CD14-positive monocyte (primary cell): ENCODE data around the gene GIPR. TPM values are rescaled to one million over a fixed set of nuclear protein-coding genes. Genes with fewer than 3 reads are reported as not detected.
A peak's percentile ranks its signal among the peaks of the same experiment; 100 is the strongest.

ENCODE experiments used
- DNase-seq, 3 donors: peaks; one replicate each; pipeline ENCODE4 v3.0.0-alpha.2; 2011 to 2022
- H2AFZ ChIP-seq: 2 replicates; pipeline ENCODE4 v1.6.0; 2012; ENCODE audit warnings: mild to moderate bottlenecking, low read depth, low read length, inconsistent platforms; ENCODE audit not compliant: insufficient read depth, poor library complexity, severe bottlenecking
- H3K27ac ChIP-seq, 2 donors: 1 replicate in 1 of 2; 2 replicates in 1 of 2; pipeline ENCODE4 v1.5.1; 2012 to 2013; ENCODE audit warnings: low read length in 2 of 2, control low read depth in 1 of 2, inconsistent platforms in 1 of 2, low read depth in 1 of 2, mild to moderate bottlenecking in 1 of 2
- H3K27me3 ChIP-seq, 2 donors: one replicate each; pipeline versions ENCODE4 v1.6.0 to v1.6.1; 2011 to 2013; ENCODE audit warnings: low read length in 2 of 2; ENCODE audit not compliant: control insufficient read depth in 2 of 2, insufficient read depth in 2 of 2
- H3K36me3 ChIP-seq, 2 donors: replicated peaks in 1 of 2; 1 replicate in 1 of 2; 2 replicates in 1 of 2; pipeline versions ENCODE4 v1.5.1 to v1.6.1; 2012 to 2013; ENCODE audit warnings: low read length in 2 of 2, control low read depth in 1 of 2, inconsistent platforms in 1 of 2, mild to moderate bottlenecking in 1 of 2; ENCODE audit not compliant: insufficient read depth in 2 of 2, control insufficient read depth in 1 of 2
- H3K4me1 ChIP-seq, 2 donors: 1 replicate in 1 of 2; 2 replicates in 1 of 2; pipeline versions ENCODE4 v1.5.1 to v1.6.1; 2012 to 2013; ENCODE audit warnings: low read length in 2 of 2, control low read depth in 1 of 2, inconsistent platforms in 1 of 2, mild to moderate bottlenecking in 1 of 2, moderate library complexity in 1 of 2; ENCODE audit not compliant: insufficient read depth in 2 of 2, control insufficient read depth in 1 of 2
- H3K4me2 ChIP-seq: replicated peaks from 2 replicates; pipeline ENCODE3; 2012; ENCODE audit warnings: low read length, moderate library complexity, mild to moderate bottlenecking; ENCODE audit not compliant: poor library complexity, severe bottlenecking; ENCODE audit errors: extremely low read depth
- H3K4me3 ChIP-seq, 3 experiments: fragments of 200-600 bp in 1 of 3; sonication (generic) in 1 of 3; replicated peaks in 1 of 3; 1 replicate in 2 of 3; 2 replicates in 1 of 3; pipeline ENCODE4 v1.5.1; 2011 to 2013; ENCODE audit warnings: low read length in 3 of 3, mild to moderate bottlenecking in 3 of 3, control low read depth in 2 of 3, low read depth in 2 of 3, inconsistent platforms in 1 of 3, moderate library complexity in 1 of 3
- H3K79me2 ChIP-seq: 2 replicates; pipeline ENCODE4 v1.6.0; 2012; ENCODE audit warnings: mild to moderate bottlenecking, control low read depth, inconsistent platforms, low read length, moderate library complexity; ENCODE audit not compliant: insufficient read depth
- H3K9ac ChIP-seq: 2 replicates; pipeline ENCODE4 v1.6.0; 2017; ENCODE audit warnings: low read length, mild to moderate bottlenecking; ENCODE audit not compliant: insufficient read depth, poor library complexity, severe bottlenecking
- H3K9me3 ChIP-seq, 2 donors: replicated peaks in 1 of 2; 1 replicate in 1 of 2; 2 replicates in 1 of 2; pipeline versions ENCODE4 v1.5.1 to v1.6.1; 2012 to 2013; ENCODE audit warnings: low read length in 2 of 2, control low read depth in 1 of 2; ENCODE audit not compliant: control insufficient read depth in 1 of 2, insufficient read depth in 1 of 2
- H4K20me1 ChIP-seq: 2 replicates; pipeline ENCODE4 v1.6.0; 2012; ENCODE audit warnings: mild to moderate bottlenecking, low read length, control low read depth, moderate library complexity; ENCODE audit not compliant: insufficient read depth
- H3K27ac Mint-ChIP-seq, 7 donors: one replicate each; pipeline ENCODE4 v1.8.0; 2020; ENCODE audit warnings: mild to moderate bottlenecking in 7 of 7, mixed read lengths in 7 of 7, moderate library complexity in 6 of 7, inconsistent platforms in 2 of 7
- H3K27me3 Mint-ChIP-seq, 3 donors: one replicate each; pipeline ENCODE4 v1.8.0; 2021 to 2022; ENCODE audit warnings: low read depth in 3 of 3, mild to moderate bottlenecking in 3 of 3, mixed read lengths in 3 of 3, moderate library complexity in 3 of 3, inconsistent platforms in 1 of 3
- H3K36me3 Mint-ChIP-seq, 2 donors: one replicate each; pipeline ENCODE4 v1.8.0; 2020; ENCODE audit warnings: mixed read lengths in 2 of 2, inconsistent platforms in 1 of 2, mild to moderate bottlenecking in 1 of 2
- H3K4me1 Mint-ChIP-seq: one replicate; pipeline ENCODE4 v1.8.0; 2020; ENCODE audit warnings: mild to moderate bottlenecking, mixed read lengths
- H3K4me3 Mint-ChIP-seq, 2 donors: one replicate each; pipeline ENCODE4 v1.8.0; 2020; ENCODE audit warnings: mild to moderate bottlenecking in 2 of 2, mixed read lengths in 2 of 2, moderate library complexity in 1 of 2
- H3K9me3 Mint-ChIP-seq, 7 donors: one replicate each; pipeline ENCODE4 v1.8.0; 2020 to 2022; ENCODE audit warnings: mixed read lengths in 7 of 7, mild to moderate bottlenecking in 6 of 7, moderate library complexity in 6 of 7, inconsistent platforms in 2 of 7
- CTCF ChIP-seq: fragments of 200-600 bp; IDR thresholded peaks from one replicate; pipeline ENCODE4 v1.8.0; 2022; ENCODE audit warnings: antibody characterized with exemption, mild to moderate bottlenecking
- WGBS: methylation state at CpG from one replicate; pipeline ENCODE4 v1.1.5; 2013; ENCODE audit warnings: missing lambda C conversion rate; ENCODE audit not compliant: insufficient coverage; 5-methylcytosine and 5-hydroxymethylcytosine counted together
- intact Hi-C, 2 donors: fragments of 100-400 bp; cut with micrococcal nuclease; formaldehyde crosslinking; loops; one replicate each; pipeline versions ENCODE4 v1.15.0 to v1.15.1; 2023
- polyA plus RNA-seq, 3 donors: library from polyadenylated mRNA; depleted of rRNA in 1 of 3; unstranded in 2 of 3; stranded (reverse) in 1 of 3; fragments of 300-500 nt in 2 of 3; fragments of >200 nt in 1 of 3; fragmentation: Illumina TruSeq in 2 of 3; gene quantifications; 1 replicate in 2 of 3; 2 replicates in 1 of 3; pipeline ENCODE4 v1.2.3, GENCODE V29; 2012 to 2021

Gene GIPR
- polyA plus RNA-seq, 3 donors = not detected

GRCh38 chr19:45705710-45706415 lies 37.8 kb downstream of the GIPR start:
- H4K20me1 ChIP-seq = peaks cover 8% of the 10 kb centered on the region
- H3K27me3 Mint-ChIP-seq = peaks cover 0 to 3% (median 3%) of the 10 kb centered on the region in 3 donors
- no peak overlapping the region for H3K9ac ChIP-seq
- intact Hi-C loops = no loop called here
- H2AFZ ChIP-seq = no peak overlapping the region
- H3K27ac Mint-ChIP-seq = peak overlapping the region in 1 of 7 donors; percentile 15
- no peak overlapping the region for H3K4me3 ChIP-seq
- H3K79me2 ChIP-seq = no peaks in the 10 kb centered on the region
- no peaks in the 10 kb centered on the region for H3K9me3 Mint-ChIP-seq
- H3K4me1 Mint-ChIP-seq = no peaks in the 10 kb centered on the region
- no peaks in the 10 kb centered on the region for H3K4me1 ChIP-seq
- WGBS = 96% methylated on average over 4 of the region's 12 CpGs
- peaks cover 11 to 29% of the 10 kb centered on the region in 2 donors for H3K36me3 ChIP-seq
- H3K4me3 Mint-ChIP-seq = no peak overlapping the region
- no peak for DNase-seq
- no peak for TF ChIP-seq CTCF
- H3K36me3 Mint-ChIP-seq = peaks cover 30 to 50% of the 10 kb centered on the region in 2 donors
- H3K9me3 ChIP-seq = no peaks in the 10 kb centered on the region
- H3K4me2 ChIP-seq = no peak overlapping the region
- no peak overlapping the region for H3K27ac ChIP-seq
- H3K27me3 ChIP-seq = no peaks in the 10 kb centered on the region

- no peak overlapping the region for H2AFZ ChIP-seq
- Mint-ChIP-seq H3K27ac (peak overlapping the region in 1 of 7 donors; percentile 21), H3K4me1 (peaks cover 3% of the 10 kb centered on the region), H3K36me3 (peaks cover 25 to 41% of the 10 kb centered on the region in 2 donors), H3K9me3 (no peaks in the 10 kb centered on the region), H3K4me3 (no peak overlapping the region), H3K27me3 (peaks cover 0 to 3% (median 1%) of the 10 kb centered on the region in 3 donors)
- H3K4me1 ChIP-seq = no peaks in the 10 kb centered on the region
- H3K9me3 ChIP-seq = no peaks in the 10 kb centered on the region
- intact Hi-C loops = no loop called here
- H3K4me3 ChIP-seq = no peak overlapping the region
- peaks cover 41% of the 10 kb centered on the region for H4K20me1 ChIP-seq
- H3K27me3 ChIP-seq = no peaks in the 10 kb centered on the region
- peaks cover 26% of the 10 kb centered on the region for H3K79me2 ChIP-seq
- no peak overlapping the region for H3K4me2 ChIP-seq
- no peak for DNase-seq
- peaks cover 21 to 28% of the 10 kb centered on the region in 2 donors for H3K36me3 ChIP-seq
- no peak overlapping the region for H3K9ac ChIP-seq
- no peak for TF ChIP-seq CTCF
- WGBS = 86% methylated on average over 1 of the region's 10 CpGs
- no peak overlapping the region for H3K27ac ChIP-seq
Measured at GRCh38 chr19:45710356-45711130, 42.5 kb downstream of the GIPR start.
